Fibroblast of skin of left quadriceps (primary cell): ENCODE data around the gene PUM2.

Source experiments
- DNase-seq, 2 experiments: peaks; one replicate each; pipeline ENCODE4 v3.0.0-alpha.2; 2013; ENCODE audit warnings: low read depth in 2 of 2

PUM2 gene

DNA sequence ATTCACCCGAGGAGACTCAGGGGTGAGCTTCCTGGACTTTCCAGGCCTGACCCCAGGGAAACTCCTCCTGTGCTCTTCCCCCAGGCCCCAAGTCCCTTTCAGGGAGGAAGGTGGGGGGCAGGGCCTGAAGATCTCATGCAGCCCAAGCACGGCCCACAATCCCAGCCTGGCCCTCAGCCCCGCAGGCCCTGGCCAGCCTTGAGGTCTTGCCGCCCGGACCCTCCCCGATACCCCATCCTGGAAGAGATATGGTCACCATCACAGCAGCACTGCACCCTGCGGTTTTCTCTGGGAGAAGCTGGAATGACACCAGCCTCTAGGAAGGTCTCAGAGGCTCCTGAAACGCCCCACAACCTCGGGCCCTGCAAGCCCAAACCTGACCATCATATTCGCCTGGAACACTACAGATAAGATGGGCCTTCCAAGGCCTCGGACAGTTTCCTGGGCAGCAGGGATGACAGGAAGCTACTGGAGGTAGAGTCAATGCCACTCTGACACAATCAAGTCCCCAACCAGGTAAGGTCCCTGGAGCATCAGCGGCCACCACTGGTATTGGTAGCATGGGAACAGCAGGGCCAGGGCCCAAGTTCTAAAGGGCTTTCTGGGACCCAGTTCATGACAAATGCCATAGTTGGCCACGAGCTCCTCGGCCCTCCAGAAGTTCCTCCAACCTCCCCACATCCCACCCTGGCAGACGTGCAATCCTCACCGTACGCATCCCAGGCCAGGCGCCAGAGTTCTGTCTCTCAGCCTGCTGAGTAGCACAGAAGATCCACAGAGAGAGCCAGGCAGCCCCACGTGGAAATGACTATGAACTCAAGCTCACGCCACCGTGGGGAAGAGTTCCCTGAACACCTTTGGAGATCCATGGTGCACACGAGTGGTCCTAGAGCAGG lies 134.3 kb downstream of the PUM2 start:
- no peak for DNase-seq

DNA sequence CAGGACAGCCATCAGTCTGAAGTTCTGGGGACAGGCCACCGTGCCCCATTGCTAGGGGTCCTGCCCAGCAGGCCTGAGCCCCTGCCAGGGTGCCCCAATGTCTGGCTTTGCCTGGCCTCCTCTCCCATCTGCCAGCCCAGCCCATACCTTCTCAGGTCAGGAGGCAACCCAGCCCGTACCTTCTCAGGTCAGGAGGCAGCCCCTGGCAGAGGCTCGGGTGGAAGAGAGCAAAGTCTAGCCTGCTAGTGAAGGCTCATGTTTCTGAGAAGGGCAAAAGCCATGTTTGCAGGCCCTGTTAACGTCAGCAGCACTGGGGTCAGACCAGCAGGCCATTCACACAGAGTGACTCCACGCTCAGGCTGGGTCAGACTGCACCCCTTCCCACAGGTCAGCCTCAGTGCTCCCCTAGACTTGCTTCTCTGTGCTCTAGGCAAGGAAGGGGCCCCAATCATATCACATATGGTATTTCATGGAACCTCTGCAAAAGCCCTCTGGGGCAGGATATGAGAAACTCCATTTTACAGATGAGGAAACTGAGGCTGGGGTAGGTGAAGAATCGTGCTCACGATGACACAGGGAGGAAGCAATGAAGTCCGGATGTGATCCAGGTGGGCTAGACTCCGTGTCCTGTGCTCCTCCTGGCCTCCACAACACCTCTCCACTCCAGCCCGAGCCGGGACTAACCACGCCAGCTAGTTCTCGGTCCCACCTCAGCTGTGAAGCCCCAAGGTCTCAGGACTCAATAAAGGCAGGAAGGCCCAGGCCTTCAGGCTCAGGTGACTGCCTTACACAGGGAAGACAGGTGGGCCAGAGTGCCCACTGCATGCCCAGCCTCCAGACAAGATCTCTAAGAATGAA lies 135.2 kb downstream of the PUM2 start:
- no peak for DNase-seq

DNA sequence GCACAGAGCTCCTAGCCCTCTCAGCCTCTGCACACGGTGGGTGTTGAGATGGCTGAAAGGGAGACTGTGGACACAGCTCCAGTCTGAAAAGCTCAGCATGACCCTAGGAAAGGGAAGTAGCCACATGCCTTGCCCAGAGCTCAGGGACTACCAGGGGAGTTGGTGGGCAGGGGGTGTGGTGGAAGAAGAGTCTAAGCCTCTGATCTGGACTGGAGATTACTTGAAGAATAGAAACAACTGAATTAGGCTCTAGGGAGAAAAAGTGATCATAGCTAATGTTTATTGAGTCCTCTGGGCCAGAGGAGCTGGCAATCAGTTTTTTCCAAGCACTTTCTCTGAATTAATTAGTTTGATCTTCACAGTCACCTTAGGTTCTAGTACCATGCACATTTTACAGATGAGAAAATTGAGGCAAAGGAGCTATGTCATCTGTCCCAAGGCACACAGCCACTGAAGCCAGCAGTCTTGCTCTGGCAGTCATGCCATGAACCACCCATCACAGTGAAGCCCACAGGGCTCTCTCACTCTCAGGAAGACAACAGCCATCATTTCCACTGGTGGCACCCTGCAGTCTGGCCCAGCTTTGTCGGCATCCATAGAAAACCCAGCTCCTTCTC lies 136.0 kb downstream of the PUM2 start:
- no peak for DNase-seq

DNA sequence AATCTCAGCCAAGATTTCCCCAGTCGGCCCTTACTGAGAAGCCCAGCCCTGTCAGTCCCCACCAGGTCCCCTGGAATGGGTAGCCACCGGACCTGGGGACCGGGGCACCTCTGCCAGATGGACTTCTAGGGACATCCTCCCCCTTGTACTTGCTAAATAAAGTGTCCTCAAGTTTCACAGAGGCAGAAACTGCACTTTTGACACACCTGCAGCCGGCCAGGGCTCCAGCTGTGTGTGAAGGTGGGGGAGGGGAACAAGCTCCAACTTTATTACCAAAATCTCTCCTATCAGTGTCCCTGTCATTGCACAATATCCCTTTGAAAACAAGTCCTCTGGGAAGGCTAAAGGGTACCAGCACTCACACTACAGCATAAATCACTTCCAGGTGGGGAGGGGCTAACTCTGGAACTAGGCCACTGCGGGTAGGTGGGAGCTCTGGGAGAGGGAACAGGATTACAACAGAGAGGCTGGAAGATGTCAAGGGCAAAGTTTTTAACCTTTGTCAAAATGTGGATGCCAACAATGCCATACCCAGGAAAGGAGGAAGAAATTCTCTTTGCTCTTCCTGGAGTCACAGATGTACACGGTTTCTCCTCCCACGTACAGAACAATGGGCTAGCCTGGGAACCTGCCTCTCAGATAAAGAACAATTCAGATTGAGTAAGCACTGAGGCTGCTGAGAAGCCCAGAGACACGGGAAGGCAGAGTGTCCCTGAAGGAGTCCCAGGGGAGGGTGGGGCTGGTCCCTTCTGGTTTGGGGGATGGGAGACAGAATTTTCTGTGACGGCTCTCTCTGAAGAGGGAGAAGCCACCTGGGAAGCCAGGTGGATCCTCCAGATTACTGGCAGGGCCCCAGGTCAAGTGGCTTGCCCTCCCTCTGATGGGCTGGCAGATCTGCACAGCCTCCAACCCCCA lies 136.7 kb downstream of the PUM2 start:
- DNase-seq: no peak

DNA sequence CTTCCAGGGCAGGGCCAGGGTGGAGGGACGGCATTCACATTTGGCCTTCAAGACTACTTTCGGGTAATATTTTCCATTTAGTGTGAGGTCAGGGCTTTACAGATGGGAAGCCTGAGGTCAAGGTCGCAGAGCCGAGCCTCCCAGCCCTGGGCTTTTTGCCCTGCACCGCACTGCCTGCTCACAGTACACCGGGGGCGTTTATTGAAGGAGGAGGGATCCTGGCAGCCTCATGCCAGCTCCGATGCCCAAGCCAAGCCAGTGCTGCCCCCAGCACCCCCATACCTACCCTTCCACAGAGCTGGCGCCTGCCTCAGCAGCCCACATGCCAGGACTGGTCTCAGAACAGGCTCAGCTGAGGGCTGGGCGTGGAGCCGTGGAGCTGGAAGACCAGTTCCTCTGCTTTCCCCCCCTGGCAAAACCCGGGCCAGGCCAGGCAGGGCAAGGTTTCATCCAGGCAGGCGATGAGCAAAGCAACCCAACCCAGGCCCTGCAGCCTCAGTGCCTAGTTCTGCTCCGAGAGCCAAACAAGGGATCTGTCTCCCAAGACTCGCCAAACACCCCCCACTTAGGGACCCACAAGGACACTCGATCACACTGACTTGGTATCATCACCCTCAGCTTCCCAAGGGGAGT lies 137.7 kb downstream of the PUM2 start:
- DNase-seq: no peak

DNA sequence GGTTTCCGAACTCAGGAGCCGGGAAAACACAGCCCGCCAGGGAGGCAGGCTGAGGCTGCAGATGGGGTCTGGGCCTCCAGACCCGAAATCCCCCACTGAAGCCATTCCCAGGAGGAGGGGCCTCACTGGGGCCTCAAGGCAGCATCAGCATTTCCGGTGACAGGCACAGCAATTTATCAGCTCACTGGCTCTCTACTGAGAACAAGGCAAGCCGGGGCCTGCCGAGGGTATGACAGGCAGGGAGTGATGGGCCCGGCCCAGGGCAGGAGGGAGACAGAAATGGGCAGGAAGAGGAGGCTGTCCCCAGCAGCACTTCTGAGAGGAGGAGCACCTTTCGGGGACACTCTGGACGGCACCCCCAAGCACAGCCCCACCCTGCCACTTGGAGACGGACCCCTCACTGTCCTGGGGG lies 138.2 kb downstream of the PUM2 start:
- DNase-seq: peak in 1 of 2 experiments; percentile 40

DNA sequence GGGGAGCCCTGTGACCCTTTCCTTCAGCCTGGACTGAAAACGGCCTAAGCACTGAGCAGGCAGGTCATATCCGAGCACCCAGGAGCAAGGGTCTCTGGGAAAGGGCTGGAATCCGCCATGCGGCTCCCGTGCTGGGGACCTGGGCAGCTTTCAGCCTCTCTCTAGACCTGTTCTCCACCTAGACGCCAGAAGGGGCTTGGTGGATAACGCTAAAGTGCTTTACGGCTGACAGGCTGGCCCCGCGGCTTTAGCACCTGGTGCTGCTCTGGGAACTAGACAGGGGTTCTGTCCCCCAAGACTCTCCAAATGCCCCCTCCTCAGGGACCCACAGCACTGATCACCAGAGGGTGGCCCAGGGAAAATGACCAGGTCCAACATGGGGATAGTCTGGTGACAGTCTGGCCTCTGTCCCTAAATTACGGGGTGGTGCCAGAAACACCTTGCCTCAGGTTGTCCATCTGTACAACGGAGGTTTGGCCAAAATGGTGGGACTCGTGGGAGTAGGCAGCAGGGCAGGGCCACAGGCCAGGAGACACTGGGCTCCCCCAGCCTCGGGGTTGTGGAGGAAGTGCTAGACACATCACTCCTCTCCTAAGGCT lies 138.7 kb downstream of the PUM2 start:
- no peak for DNase-seq

DNA sequence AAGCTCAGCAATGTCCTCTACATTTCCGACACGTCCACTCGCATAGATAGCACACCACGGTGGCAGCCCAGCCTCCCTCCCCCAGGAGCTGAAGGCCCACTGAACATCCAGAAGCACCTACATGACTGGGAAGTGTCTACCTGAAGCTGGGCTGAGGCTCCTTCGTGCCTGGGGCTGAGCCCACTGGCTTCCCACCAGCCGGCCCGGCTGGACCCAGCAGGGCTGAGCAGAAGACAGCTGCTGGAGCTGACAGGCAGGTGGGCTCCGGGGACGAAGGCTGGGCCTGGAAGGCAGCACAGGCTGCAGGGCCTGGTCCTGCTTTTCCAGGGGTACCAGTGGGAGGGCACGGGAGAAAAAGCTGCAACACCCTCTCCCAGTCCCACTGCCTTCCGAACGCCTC lies 139.2 kb downstream of the PUM2 start:
- DNase-seq: no peak

DNA sequence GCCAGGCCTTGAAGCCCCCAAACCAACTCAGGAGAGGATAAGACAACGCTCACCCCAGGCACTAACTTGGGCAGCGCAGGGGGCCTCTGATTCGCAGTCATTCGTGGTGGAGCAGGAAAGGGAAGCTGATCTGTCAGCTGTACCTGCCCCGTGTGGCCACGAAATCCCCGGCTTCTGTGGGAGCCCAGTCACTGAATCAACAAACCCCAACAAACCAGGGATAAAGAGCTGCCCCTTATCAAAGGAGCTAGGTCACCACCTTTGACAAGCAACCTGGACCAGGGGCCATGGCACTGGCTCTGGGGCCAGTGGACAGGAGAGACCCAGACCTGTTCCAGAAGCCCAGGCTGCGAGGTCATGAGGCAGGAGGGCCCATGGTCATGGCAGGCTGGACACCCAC lies 140.2 kb downstream of the PUM2 start:
- no peak for DNase-seq

DNA sequence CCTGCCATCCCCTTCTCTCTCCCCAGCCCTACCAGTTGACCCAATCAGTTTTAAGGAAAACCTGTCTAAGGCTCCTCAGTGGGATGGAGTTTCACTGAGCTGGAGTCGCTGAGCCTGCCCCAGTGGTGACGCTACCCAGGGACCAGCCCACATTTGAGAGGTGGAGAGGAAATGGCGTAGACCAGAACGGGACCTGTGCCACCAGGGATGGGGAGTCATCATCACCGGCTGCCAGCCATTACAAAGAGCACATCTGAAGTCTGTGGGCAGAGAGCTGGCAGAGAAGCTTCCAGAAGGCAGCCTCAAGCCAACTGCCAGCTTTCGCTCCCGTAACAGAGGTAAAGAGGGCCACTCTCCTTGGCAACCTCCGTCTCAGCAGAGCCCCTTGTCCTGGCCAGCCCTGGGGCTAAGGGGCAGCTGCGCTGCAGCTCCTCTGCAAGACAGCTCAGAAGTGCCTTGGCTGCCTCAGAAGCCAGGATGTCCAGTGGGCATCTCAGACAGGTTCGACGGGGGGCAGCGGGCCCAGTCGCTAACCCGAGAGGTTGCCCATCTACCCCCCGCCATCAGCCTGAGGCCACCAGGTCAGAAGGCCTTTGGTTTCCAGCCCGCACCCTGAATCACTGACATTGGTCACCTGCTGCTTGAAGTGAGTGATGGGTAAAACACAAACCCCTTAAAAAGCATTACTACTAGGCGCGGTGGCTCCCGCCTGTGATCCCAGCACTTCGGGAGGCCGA lies 141.1 kb downstream of the PUM2 start:
- no peak for DNase-seq

DNA sequence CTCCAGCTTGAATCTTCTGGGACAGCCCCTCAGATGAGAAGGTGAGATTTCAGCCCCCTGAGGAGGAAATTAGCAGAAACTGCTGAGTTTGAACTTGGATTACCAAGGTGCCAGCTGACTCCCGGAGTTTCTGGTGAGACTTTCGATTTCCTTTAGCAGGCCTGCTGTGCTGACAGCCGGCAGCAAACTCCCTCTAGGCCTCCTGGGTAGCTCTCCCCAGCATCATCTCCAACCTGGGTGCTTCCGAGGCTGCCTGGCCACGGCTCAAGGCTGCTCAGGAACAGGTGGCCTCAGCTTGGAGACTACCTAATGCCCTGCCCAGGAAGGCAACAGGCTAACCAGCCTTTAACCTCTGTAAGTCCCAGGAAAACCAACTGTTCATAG lies 142.2 kb downstream of the PUM2 start:
- no peak for DNase-seq

DNA sequence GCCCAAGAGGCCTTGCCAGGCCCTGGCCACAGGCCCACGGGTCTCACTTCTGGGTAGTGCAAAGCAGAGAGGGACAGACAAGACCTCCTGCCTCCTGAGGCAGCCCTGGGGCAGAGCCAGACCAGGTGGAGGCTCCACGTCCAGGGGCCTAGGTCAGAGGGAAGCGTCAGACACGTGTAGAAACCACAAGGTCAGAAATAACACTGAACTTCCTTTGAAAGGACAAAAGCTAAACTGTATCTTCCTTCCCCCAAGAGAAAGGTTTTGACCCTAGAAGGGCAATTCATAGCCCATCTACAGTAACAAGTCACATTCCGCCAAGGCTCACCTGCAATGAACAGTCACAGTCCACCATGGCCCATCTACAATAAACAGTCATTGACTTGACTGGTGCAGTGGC lies 143.6 kb downstream of the PUM2 start:
- no peak for DNase-seq

DNA sequence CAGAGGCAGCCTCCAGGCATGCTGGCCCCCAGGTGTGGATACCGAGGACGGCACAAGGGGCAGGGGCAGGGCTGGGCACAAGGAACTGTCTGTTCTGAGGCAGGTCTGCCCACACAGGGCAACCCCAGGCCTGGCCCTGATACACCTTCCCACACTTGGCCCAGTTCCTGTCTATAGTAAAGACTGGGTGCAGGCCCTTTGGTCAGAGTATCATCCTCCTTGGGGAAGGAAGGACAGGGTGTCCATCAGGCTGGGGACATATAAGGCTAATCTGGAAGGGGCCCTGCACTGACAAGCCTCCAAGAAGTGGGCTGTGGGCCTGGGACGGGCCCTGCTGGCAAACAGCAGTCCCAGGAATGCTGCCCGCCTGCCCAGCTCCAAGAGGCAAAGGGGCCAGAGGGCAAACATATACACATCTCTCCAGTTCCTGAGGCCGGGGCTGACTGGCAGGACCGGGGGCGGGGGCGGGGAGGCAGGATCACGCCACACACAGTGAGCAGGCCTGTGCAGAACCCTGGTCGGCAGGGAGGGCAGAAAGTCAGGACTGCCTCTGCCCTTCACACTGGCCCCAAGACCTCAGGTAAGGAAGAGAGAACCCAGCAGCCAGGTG lies 144.6 kb downstream of the PUM2 start:
- no peak for DNase-seq

DNA sequence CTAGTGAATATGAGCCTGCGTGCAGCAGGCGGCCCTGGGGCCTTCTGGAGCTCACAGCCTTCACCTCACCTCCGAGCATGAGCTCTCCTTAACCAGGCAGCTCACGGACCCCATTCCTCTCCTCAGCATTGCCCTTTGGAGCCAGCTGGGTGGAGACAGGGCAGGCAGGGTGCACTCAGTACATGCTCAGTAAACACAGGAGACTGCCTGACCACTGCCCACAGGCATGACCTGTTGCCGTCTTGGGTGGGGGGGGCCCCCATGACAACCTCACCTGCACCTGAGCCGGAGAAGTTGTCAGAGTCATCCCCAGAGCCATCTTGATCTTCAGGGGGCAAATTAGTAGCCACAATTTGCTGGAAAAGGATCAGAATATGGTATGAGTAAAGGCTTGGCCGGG lies 145.6 kb downstream of the PUM2 start:
- DNase-seq: no peak

DNA sequence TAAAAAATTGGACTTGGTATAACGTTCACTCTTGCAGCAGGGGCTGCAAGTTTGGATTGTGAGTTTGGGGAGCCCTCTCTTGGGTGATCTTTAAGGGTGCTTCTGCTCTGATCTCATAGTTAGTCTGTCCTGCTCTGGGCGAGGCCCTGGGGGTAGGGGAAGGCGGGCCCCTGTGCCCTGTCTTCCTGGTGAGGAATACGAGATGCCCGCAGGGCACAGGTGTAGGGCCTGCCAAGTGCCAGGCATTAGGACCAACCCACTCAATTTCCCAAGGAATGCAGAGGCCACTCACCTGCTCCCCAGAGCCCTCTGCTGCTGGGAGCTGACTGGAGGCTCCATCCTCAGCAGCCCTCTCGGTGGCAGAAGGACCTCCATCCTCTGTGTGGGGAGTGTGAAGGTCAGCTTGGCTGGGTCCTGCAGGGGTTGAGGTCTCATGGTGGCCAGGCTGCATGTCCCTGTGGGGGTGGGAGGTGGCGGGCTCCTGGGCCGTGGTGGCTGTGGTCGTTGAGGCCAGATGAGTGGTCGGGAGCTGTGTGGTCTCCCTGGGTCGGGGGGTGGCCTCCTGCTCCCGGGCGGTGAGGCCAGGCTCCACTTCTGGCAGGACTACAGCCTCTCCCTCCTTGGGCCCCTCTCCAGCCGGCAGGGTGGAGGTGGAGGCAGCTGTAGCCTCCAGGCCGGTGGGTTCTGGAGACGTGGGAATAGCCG lies 147.0 kb downstream of the PUM2 start:
- DNase-seq: no peak

DNA sequence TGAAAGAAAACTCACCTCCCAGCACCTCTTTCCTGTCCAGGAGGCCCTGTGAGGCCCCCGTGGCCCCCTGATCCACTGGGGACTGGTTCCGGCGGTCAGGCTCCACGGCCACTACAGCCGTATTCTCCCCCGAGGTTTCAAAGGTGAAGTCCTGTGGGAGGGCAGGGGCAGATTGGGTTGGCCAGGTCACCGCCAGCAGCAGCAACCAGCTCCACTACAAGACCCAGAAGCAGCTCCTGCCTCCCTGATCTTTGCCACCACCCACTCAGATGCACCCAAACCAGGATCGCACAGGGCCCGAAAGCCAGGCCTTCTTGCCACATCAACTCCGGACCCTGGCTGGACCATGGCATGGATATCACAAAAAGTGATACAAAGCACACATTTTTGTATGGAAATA lies 147.6 kb downstream of the PUM2 start:
- no peak for DNase-seq

DNA sequence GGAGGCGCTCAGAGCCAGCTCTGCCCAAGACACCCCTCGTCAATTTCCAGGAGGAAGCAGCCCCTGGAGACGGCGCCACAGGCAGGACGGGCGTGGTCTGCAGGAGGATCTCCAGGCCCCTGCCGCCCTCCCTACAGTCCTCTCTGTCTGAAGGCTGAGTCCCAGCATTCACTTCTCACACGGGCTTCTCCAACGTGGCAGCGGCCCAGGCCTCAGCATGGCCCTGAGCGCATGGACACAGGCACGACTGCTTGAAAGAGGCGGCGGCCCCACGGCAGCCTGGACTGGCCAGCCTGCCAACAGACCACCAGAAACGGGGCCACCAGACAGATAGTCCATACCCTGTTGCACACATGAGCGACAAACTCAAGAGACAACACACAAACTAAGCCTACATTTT lies 149.0 kb downstream of the PUM2 start:
- no peak for DNase-seq

DNA sequence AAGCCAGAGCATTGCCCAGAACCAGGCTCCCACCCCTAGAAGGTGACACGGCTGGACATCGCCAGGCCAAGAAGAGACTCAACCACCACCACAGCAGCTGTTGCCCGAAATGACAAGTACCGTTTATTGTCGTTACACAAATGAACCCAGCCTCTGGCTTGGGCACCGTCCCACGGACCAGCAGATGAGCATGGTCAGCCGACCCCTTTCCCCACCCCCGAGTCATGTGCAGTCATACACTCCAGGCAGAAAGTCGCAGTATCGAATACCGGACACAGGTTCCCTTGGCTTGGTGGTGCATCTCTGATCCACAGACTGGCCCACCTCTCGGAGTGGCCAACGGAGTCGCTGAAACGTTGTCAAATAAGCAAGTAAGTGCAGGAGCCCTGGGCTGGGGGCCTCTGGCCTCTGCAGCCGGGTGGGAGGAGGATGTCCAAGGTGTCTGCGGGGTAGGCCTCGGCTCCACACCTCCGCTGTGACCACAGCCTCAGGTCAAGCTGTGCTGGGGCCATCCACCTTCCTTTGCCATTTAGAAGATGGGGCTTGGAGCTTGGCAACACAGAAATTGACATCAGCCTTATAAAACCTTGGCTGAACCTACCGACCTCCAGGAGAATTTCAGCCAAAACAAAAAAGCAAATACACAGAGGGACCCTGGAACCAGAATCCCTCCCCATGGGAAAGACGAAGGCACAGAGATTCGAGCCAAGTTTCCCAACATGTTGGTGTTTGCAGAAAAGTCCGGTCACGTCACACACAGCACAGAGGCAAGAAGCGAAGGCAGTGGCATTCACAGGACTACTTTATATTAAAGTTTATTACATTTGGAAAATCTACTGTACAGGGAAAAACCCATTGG lies 149.7 kb downstream of the PUM2 start:
- no peak for DNase-seq
